ENCODE data around the gene TOX3.

TOX3 gene

DNA sequence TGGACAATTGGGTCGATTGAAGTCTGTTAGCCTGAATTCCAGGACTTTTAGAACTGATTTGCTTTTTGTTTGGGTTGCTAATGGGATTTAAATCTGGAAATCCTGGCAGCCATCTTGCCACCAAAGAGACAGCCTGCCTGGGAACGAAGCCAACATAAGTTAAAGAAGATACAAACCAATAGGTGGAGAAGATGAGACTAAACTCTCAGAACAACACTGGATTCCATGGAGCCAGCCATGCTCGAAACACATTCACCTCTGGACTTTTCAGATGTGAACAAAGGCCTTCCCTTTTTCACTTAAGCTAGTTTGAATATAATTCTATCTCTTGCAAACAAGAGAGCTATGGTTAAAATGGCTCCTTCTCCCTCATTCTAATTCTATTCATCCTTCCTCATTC, 135.9 kb downstream of the TOX3 start:
- H3K27ac ChIP-seq (ENCODE audit: low read depth, low read length), result no peak overlapping the region
- no peak overlapping the region for H3K14ac ChIP-seq (ENCODE audit: low read length)
- no peak overlapping the region for H4K8ac ChIP-seq (ENCODE audit: low read depth, low read length)
- no peak overlapping the region for H2BK12ac ChIP-seq (ENCODE audit: low read length)
- H2AFZ ChIP-seq (ENCODE audit: insufficient read depth, low read length, poor library complexity), result no peak overlapping the region
- H3K23ac ChIP-seq (ENCODE audit: low read length), result no peak overlapping the region
- WGBS (ENCODE audit: extremely low coverage, insufficient coverage, insufficient read length), result no CpG with 5 or more reads among the region's 3 CpGs
- no peak overlapping the region for H4K12ac ChIP-seq (ENCODE audit: low read depth, low read length)
- H3K9me3 ChIP-seq (ENCODE audit: insufficient read depth, low read depth, low read length), result no peaks in the 10 kb centered on the region
- no peak overlapping the region for H3K4ac ChIP-seq (ENCODE audit: low read depth, low read length)
- no peaks in the 10 kb centered on the region for H3K36me3 ChIP-seq (ENCODE audit: control insufficient read depth in 1 of 2, insufficient read depth in 2 of 2, low read length in 2 of 2)
- H3K79me2 ChIP-seq (ENCODE audit: control insufficient read depth, insufficient read depth, low read length, poor library complexity), result no peaks in the 10 kb centered on the region
- no peak overlapping the region for H2BK120ac ChIP-seq (ENCODE audit: insufficient read depth, low read length, poor library complexity)
- H3K4me2 ChIP-seq (ENCODE audit: low read length), result no peak overlapping the region
- H2AK5ac ChIP-seq (ENCODE audit: low read length), result no peak overlapping the region
- no peaks in the 10 kb centered on the region for H3K27me3 ChIP-seq (ENCODE audit: insufficient read depth, low read length)
- no peak overlapping the region for H3K18ac ChIP-seq (ENCODE audit: low read length)
- H2BK5ac ChIP-seq (ENCODE audit: low read depth, low read length, poor library complexity), result no peak overlapping the region
- no peak for DNase-seq
- H3K9ac ChIP-seq (ENCODE audit: low read length), result no peak overlapping the region
- no peak overlapping the region for H3K4me3 ChIP-seq (ENCODE audit: low read depth, low read length)
- no peaks in the 10 kb centered on the region for H3K79me1 ChIP-seq (ENCODE audit: low read length)
- H4K91ac ChIP-seq (ENCODE audit: low read depth, low read length), result no peak overlapping the region
- H3K4me1 ChIP-seq (ENCODE audit: control insufficient read depth in 1 of 2, insufficient read depth in 2 of 2, low read length in 2 of 2), result no peaks in the 10 kb centered on the region

DNA sequence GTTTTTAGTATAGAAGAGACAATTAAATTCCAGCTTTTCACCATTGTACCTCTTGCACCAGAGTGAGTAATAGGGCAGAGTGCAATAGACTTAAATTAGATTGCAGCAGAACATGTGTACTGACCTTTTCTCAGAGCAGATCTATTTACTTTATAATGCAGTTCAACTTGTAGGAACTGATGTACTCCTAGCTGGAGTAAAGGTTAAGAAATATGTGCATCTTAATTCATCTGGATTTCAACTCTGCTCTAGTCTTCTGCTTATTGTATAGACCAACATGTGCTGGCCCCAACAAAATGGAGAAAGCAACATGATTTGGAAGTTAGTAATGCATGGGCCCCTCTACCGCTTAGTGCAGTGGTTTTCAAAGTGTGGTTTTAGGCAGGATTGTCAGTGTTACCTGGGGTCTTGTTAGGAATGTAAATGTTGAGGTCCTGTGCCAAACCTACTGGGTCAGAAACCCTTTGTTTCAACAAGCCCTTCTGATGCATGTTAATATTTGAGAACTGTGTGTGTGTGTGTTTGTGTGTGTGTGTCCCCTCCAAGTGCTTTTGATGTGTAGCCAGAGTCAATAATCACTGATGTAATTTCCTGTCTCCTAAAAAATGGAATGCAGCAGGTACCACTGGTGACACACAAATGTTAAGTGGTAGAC, 138.6 kb downstream of the TOX3 start:
- Histone ChIP-seq H3K27ac (ENCODE audit: low read depth, low read length) (no peak overlapping the region), H2BK12ac (ENCODE audit: low read length) (no peak overlapping the region), H3K27me3 (ENCODE audit: insufficient read depth, low read length) (no peaks in the 10 kb centered on the region), H3K9ac (ENCODE audit: low read length) (no peak overlapping the region), H3K4ac (ENCODE audit: low read depth, low read length) (no peak overlapping the region), H4K91ac (ENCODE audit: low read depth, low read length) (no peak overlapping the region), H4K8ac (ENCODE audit: low read depth, low read length) (no peak overlapping the region), H3K79me2 (ENCODE audit: control insufficient read depth, insufficient read depth, low read length, poor library complexity) (no peaks in the 10 kb centered on the region), H3K4me3 (ENCODE audit: low read depth, low read length) (no peak overlapping the region), H2AK5ac (ENCODE audit: low read length) (no peak overlapping the region), H2AFZ (ENCODE audit: insufficient read depth, low read length, poor library complexity) (no peak overlapping the region), H3K36me3 (ENCODE audit: control insufficient read depth in 1 of 2, insufficient read depth in 2 of 2, low read length in 2 of 2) (no peaks in the 10 kb centered on the region), H3K4me1 (ENCODE audit: control insufficient read depth in 1 of 2, insufficient read depth in 2 of 2, low read length in 2 of 2) (no peaks in the 10 kb centered on the region), H3K14ac (ENCODE audit: low read length) (no peak overlapping the region), H3K23ac (ENCODE audit: low read length) (no peak overlapping the region), H2BK5ac (ENCODE audit: low read depth, low read length, poor library complexity) (no peak overlapping the region), H3K79me1 (ENCODE audit: low read length) (no peaks in the 10 kb centered on the region), H3K9me3 (ENCODE audit: insufficient read depth, low read depth, low read length) (no peaks in the 10 kb centered on the region), H3K4me2 (ENCODE audit: low read length) (no peak overlapping the region), H4K12ac (ENCODE audit: low read depth, low read length) (no peak overlapping the region), H2BK120ac (ENCODE audit: insufficient read depth, low read length, poor library complexity) (no peak overlapping the region), H3K18ac (ENCODE audit: low read length) (no peak overlapping the region)
- no peak for DNase-seq
- no CpG with 5 or more reads among the region's 1 CpG for WGBS (ENCODE audit: extremely low coverage, insufficient coverage, insufficient read length)

DNA sequence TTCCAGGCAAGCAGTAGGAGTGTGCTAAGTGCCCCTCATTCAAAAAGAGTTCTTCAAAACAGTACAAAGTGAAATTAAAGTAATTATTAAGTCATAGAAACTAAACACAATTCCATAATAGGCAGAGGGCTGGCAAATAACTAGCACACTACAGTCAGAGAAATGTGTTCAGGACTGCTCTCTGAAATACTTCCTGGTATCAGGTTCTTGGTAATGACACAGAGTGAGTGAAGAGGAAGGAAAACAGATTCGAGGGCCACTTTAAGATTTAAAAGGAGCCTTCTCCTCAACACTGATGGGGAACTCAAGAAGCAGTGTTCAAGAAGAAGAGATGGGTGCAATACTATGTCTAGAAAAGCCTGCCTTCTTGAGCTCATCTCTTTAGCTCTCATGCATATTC, 139.2 kb downstream of the TOX3 start:
- Histone ChIP-seq H3K9ac (ENCODE audit: low read length) (no peak overlapping the region), H3K36me3 (ENCODE audit: control insufficient read depth in 1 of 2, insufficient read depth in 2 of 2, low read length in 2 of 2) (no peaks in the 10 kb centered on the region), H2AFZ (ENCODE audit: insufficient read depth, low read length, poor library complexity) (no peak overlapping the region), H2BK120ac (ENCODE audit: insufficient read depth, low read length, poor library complexity) (no peak overlapping the region), H2AK5ac (ENCODE audit: low read length) (no peak overlapping the region), H3K4me1 (ENCODE audit: control insufficient read depth in 1 of 2, insufficient read depth in 2 of 2, low read length in 2 of 2) (no peaks in the 10 kb centered on the region), H3K4me3 (ENCODE audit: low read depth, low read length) (no peak overlapping the region), H3K79me2 (ENCODE audit: control insufficient read depth, insufficient read depth, low read length, poor library complexity) (no peaks in the 10 kb centered on the region), H4K12ac (ENCODE audit: low read depth, low read length) (no peak overlapping the region), H3K14ac (ENCODE audit: low read length) (no peak overlapping the region), H3K9me3 (ENCODE audit: insufficient read depth, low read depth, low read length) (no peaks in the 10 kb centered on the region), H3K23ac (ENCODE audit: low read length) (no peak overlapping the region), H3K79me1 (ENCODE audit: low read length) (no peaks in the 10 kb centered on the region), H3K27ac (ENCODE audit: low read depth, low read length) (no peak overlapping the region), H3K4ac (ENCODE audit: low read depth, low read length) (no peak overlapping the region), H2BK12ac (ENCODE audit: low read length) (no peak overlapping the region), H3K27me3 (ENCODE audit: insufficient read depth, low read length) (no peaks in the 10 kb centered on the region), H4K91ac (ENCODE audit: low read depth, low read length) (no peak overlapping the region), H2BK5ac (ENCODE audit: low read depth, low read length, poor library complexity) (no peak overlapping the region), H3K18ac (ENCODE audit: low read length) (no peak overlapping the region), H4K8ac (ENCODE audit: low read depth, low read length) (no peak overlapping the region), H3K4me2 (ENCODE audit: low read length) (no peak overlapping the region)
- DNase-seq, result no peak
- no CpG with 5 or more reads among the region's 1 CpG for WGBS (ENCODE audit: extremely low coverage, insufficient coverage, insufficient read length)

DNA sequence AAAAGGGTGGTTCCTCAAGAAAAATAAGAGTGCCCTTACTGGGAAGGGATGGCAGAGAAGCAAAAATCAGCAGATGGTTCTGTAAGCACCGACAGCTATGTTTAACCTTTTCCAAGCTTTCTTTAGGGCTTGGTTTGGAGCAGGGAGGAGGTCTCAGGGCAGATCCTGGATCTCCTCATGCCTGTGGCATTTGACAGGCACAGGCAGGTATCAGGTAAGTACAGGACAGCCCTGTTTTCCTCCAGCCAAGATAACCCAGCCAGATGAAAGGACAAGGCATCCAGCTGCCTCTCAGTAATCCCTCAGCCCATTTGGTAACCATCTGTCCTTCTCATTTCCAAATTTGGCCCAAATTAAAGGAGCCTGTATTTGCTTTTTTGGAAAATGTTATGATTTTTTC, 141.5 kb downstream of the TOX3 start:
- Histone ChIP-seq H3K36me3 (ENCODE audit: control insufficient read depth in 1 of 2, insufficient read depth in 2 of 2, low read length in 2 of 2) (no peaks in the 10 kb centered on the region), H4K8ac (ENCODE audit: low read depth, low read length) (no peak overlapping the region), H2AFZ (ENCODE audit: insufficient read depth, low read length, poor library complexity) (no peak overlapping the region), H3K14ac (ENCODE audit: low read length) (no peak overlapping the region), H2BK12ac (ENCODE audit: low read length) (no peak overlapping the region), H3K18ac (ENCODE audit: low read length) (no peak overlapping the region), H3K79me2 (ENCODE audit: control insufficient read depth, insufficient read depth, low read length, poor library complexity) (no peaks in the 10 kb centered on the region), H3K79me1 (ENCODE audit: low read length) (no peaks in the 10 kb centered on the region), H2BK5ac (ENCODE audit: low read depth, low read length, poor library complexity) (no peak overlapping the region), H2BK120ac (ENCODE audit: insufficient read depth, low read length, poor library complexity) (no peak overlapping the region), H3K4me2 (ENCODE audit: low read length) (no peak overlapping the region), H2AK5ac (ENCODE audit: low read length) (no peak overlapping the region), H3K27me3 (ENCODE audit: insufficient read depth, low read length) (no peaks in the 10 kb centered on the region), H3K9ac (ENCODE audit: low read length) (no peak overlapping the region), H4K12ac (ENCODE audit: low read depth, low read length) (no peak overlapping the region), H3K4me1 (ENCODE audit: control insufficient read depth in 1 of 2, insufficient read depth in 2 of 2, low read length in 2 of 2) (no peaks in the 10 kb centered on the region), H4K91ac (ENCODE audit: low read depth, low read length) (no peak overlapping the region), H3K9me3 (ENCODE audit: insufficient read depth, low read depth, low read length) (no peaks in the 10 kb centered on the region), H3K4ac (ENCODE audit: low read depth, low read length) (no peak overlapping the region), H3K27ac (ENCODE audit: low read depth, low read length) (no peak overlapping the region), H3K4me3 (ENCODE audit: low read depth, low read length) (no peak overlapping the region), H3K23ac (ENCODE audit: low read length) (no peak overlapping the region)
- DNase-seq, result no peak
- no CpG with 5 or more reads among the region's 1 CpG for WGBS (ENCODE audit: extremely low coverage, insufficient coverage, insufficient read length)
